SW480 (cell line): ENCODE measurements around the gene TMEM63A.

Experiments
- DNase-seq: peaks from one replicate; pipeline ENCODE4 v3.0.0-alpha.2; 2016; ENCODE audit warnings: low spot score

The TMEM63A gene

GRCh38 chr1:225866061-225866837 lies 15.9 kb downstream of the TMEM63A start:
- DNase-seq: peak; percentile 60

DNA sequence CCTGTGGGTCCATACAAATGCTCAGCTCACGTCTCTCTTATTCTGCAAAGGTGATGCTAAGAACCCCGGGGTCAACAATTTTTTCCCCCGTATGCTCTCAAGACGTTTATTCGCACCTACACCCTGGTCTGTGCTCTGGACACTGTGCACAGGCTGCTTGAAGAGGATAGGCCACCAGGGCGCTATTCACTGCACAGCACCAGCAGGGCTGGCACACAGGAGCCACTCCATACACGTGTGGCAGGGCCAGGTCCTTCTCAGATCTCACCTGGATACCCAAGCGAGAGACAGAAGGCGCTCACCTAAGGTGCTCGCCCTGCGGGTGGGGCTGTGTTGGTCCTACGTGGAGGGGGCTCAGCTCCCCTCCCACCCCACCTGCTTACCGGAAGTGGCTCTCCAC lies 16.7 kb downstream of the TMEM63A start:
- DNase-seq: no peak

DNA sequence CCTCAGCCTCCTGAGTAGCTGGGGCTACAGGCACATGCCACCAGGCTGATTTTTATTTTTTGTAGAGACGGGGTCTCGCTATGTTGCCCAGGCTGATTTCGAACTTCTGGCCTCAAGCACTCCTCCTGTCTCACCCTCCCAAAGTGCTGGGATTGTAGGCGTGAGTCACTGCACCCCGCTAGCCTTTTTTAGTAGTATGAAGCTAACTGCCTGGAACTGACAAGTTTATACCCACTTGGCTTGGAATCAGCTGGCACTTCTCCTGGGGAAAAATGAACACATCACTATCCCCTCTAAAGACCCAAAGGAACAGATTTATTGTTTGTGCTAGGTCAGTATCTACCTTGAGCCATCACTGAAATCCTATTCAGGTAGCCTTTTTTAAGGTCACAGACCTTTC lies 19.0 kb downstream of the TMEM63A start:
- no peak for DNase-seq

DNA sequence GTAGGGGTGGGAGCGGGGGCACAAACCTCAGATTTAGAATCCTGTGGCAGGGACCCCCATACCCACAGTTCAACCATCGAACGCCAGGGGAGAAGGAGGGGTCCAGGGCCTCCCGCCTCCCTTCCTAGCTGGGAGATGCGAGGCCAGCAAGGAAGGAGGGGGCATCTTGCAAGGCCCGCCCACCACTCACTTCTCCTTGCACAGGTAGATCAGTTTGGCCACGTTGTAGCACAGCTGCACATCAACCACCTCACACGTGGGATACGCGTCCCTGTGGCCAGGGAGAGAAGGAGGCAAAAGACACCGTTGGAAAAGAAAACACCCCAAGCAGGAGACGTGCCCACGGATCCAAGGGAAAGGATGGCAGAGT lies 19.6 kb downstream of the TMEM63A start:
- DNase-seq: no peak

- no peak for DNase-seq
Measured at GRCh38 chr1:225861834-225862580, 20.2 kb downstream of the TMEM63A start.

GRCh38 chr1:225860876-225861441 lies 21.2 kb downstream of the TMEM63A start:
- DNase-seq: no peak

GRCh38 chr1:225860107-225860506 lies 22.1 kb downstream of the TMEM63A start:
- no peak for DNase-seq

DNA sequence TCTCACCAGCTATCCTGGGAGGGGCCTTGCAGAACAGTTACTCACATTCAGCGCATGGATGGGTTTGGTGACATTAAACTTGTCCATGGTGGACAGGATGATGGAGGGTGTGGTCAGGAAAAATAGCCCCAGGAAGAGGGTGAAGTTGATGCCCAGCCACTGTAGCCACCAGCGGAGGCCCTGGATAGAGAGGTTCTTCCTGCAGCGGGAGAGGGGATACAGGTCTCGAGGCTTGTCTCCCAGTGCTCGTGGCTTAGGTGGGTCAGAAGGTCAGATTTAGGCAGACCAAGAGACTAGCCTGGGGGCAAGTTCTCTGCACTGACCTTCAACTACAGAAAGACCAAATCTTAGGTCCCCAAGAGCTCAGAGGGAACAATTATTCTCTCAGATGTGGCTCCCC lies 23.0 kb downstream of the TMEM63A start:
- no peak for DNase-seq

- no peak for DNase-seq
Measured at GRCh38 chr1:225857256-225857655, 24.9 kb downstream of the TMEM63A start.

DNA sequence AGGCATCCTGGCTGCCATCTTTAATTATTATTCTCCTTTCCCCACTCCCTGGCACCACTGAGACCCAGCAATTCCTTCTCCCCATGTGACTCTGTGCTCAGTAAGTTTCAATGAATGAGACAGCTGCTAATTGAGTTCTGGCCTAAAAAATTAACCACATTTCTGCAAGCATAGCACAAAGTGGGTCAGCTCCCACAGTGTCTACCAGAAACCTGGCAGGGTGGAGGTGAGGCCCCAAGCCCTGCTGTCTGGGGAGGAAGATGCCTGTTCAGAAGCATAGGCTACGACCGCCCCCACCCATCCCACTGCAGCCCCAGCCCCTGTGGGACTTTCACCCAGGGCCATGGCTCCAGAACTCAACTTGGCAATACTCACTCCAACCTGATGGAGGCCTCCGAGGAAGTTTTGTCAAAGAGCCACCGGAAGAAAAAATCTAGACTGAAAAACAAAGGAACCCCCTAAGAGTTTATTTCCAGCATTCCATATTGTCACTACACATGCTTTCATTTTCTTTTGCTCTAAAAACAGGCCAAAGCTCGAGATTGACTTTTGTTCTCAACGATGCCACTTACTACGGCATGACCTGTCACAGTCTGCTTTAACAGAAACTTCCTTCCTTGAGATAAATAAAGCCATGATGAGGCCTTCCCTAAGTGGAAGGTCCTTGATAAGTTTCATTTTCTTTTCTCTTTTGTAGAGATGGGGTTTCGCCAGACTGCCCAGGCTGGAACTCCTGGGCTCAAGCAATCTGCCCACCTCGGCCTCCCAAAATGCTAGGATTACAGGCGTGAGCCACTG lies 26.5 kb downstream of the TMEM63A start:
- no peak for DNase-seq

DNA sequence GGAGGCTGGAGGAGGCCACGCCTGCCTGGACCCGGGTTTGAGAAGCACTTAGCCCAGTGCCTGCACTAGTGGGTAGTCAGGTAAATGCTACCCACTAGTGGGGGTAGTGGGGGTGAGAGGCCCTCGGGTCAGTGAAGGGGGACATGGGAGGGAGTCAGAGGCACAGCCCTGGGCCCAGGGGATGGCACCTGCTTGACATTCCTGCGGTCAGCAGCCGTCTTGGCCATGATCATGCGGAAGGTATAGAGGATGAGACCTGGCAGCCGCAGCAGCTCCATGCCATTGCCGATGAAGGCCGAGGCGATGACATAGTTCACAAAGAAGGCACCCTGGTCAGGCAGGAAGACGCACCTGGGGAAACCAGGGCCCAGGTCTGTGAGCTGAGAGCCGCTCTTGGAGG lies 28.7 kb downstream of the TMEM63A start:
- DNase-seq: no peak

GRCh38 chr1:225852413-225853124 lies 29.6 kb downstream of the TMEM63A start:
- no peak for DNase-seq

DNA sequence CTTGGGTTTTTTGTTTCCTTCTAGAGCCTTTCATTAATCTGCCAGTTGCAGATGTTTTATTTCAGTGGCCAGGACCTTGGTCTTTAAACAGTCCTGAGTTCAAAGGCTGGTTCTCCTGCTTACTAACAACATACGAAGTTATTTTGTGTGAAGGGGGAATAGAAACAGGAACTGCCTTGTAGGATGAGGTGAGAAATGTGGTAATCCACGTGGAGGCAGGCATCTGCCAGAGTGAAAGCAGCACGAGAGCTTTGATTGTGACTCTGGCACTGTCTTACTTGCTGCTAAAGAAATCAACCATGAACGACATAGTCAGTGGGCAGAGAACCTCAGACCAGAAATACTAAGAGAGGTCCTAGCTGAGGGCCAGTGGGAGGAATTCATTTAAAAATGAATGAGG lies 30.4 kb downstream of the TMEM63A start:
- DNase-seq: no peak

DNA sequence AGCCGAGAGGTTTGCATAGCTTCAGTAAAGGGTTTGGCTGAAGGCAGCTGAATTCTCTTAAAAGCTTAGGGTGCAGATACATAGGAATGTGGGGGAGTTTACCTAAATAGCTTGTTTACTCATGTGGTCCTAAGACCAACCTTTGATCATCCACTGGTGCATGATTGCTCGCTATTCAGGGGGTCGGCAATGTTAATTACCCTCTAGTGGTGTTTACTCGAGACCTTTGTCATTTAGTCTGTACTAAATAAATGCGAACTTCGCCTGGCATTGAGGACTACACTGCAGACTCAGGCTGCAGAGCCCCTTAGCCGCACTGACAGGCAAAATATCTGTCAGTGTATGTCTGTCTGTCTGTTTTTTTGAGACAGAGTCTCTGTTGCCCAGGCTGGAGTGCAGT lies 31.8 kb downstream of the TMEM63A start:
- no peak for DNase-seq

GRCh38 chr1:225849925-225850324 lies 32.3 kb downstream of the TMEM63A start:
- no peak for DNase-seq

GRCh38 chr1:225848030-225848955 lies 33.9 kb downstream of the TMEM63A start:
- DNase-seq: no peak

DNA sequence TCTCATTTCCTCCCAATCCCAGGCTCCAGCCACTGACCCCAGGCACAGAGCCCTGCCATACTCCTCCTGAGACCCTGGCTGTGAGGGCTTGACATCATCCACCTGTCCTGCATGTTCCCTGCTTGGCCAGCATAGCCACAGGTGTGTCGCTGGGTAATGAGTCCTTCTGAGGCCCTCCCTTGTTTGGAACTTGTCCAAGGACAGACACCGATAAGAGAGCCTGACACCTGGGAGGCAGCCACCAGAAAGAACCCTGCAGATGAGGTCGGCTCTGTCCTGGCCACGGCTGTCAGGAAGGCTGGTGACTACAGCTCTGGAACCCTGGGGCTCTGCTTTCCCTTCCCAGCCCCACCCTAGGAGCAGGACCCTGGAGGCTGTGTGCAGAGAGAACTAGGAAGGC lies 34.6 kb downstream of the TMEM63A start:
- no peak for DNase-seq

- no peak for DNase-seq
Measured at GRCh38 chr1:225846331-225847310, 35.6 kb downstream of the TMEM63A start.

DNA sequence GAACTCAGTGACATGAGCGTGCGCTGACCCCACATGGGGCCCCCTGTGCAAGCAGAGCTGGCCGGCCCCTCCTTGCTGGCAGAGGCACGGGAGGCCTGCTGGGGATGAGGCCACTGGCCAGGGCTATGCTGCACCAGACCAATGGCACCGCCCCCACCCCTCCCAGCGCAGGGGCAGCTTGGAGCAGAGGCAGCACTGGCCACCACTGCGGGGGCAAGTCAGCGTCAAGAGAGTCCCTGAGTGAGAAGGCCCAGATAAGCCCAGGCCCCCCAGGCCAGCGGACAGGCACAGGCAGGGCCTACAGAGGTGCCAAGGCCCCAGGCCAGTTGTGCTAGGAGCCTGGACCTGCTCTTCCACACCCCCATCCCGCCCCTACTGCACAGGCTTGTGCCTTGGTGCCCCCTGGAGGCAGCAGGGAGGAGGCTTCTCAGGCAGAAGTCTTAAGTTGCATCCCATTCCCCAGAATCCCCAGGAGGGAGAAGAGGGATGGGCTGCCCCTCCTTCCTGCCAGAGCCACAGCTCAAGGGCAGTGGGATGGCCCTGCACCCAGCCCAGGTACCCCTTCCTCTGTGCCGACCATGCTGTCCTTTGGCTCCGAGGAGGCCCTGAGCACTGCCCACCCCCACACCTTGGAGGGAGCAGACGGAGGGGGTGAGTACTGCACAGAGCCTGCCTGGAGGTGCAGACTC lies 36.5 kb downstream of the TMEM63A start:
- peak; percentile 44 for DNase-seq
